H9 (cell line): ENCODE data around the gene MTFMT. TPM values are rescaled to one million over a fixed set of nuclear protein-coding genes. Genes with fewer than 3 reads are reported as not detected.

Experiments
- DNase-seq: peaks from one replicate; pipeline ENCODE4 v3.0.0-alpha.2; 2017
- H2AFZ ChIP-seq: one replicate; pipeline ENCODE4 v1.6.1; 2013; ENCODE audit warnings: mild to moderate bottlenecking, low read length, control low read depth, moderate library complexity
- H2AK5ac ChIP-seq: 2 replicates; pipeline ENCODE4 v1.6.1; 2013; ENCODE audit warnings: low read length, control low read depth, mixed read lengths; ENCODE audit not compliant: insufficient read length
- H2BK120ac ChIP-seq: one replicate; pipeline ENCODE4 v1.6.1; 2013; ENCODE audit warnings: low read depth, mild to moderate bottlenecking, low read length, control low read depth, inconsistent platforms; ENCODE audit not compliant: poor library complexity, severe bottlenecking
- H2BK12ac ChIP-seq: 2 replicates; pipeline ENCODE4 v1.6.1; 2013; ENCODE audit warnings: low read length, control low read depth, mixed read lengths, low read depth; ENCODE audit not compliant: insufficient read length
- H2BK15ac ChIP-seq: 2 replicates; pipeline ENCODE4 v1.6.1; 2013; ENCODE audit warnings: low read depth, low read length, control low read depth
- H2BK20ac ChIP-seq: one replicate; pipeline ENCODE4 v1.6.1; 2013; ENCODE audit warnings: low read depth, mild to moderate bottlenecking, low read length, control low read depth, inconsistent platforms; ENCODE audit not compliant: poor library complexity, severe bottlenecking
- H2BK5ac ChIP-seq: 2 replicates; pipeline ENCODE4 v1.6.1; 2013; ENCODE audit warnings: low read length, control low read depth, mixed read lengths; ENCODE audit not compliant: insufficient read length
- H3K14ac ChIP-seq: 2 replicates; pipeline ENCODE4 v1.6.1; 2013; ENCODE audit warnings: low read length, control low read depth; ENCODE audit not compliant: insufficient read depth
- H3K18ac ChIP-seq: 2 replicates; pipeline ENCODE4 v1.6.1; 2013; ENCODE audit warnings: low read depth, mild to moderate bottlenecking, mixed read lengths, low read length, control low read depth; ENCODE audit not compliant: insufficient read length
- H3K23ac ChIP-seq: 2 replicates; pipeline ENCODE4 v1.6.1; 2013; ENCODE audit warnings: low read length, control low read depth, mixed read lengths, low read depth; ENCODE audit not compliant: insufficient read length
- H3K23me2 ChIP-seq: 2 replicates; pipeline ENCODE4 v1.6.1; 2013; ENCODE audit warnings: low read depth, mild to moderate bottlenecking, mixed read lengths, low read length, control low read depth; ENCODE audit not compliant: insufficient read length, poor library complexity, severe bottlenecking
- H3K27ac ChIP-seq: 2 replicates; pipeline ENCODE4 v1.5.1; 2013; ENCODE audit warnings: low read length, control low read depth, mixed read lengths, low read depth; ENCODE audit not compliant: insufficient read length
- H3K27me3 ChIP-seq: 2 replicates; pipeline ENCODE4 v1.6.1; 2013; ENCODE audit warnings: low read length, control low read depth, inconsistent platforms; ENCODE audit not compliant: insufficient read depth
- H3K4ac ChIP-seq: 2 replicates; pipeline ENCODE4 v1.6.1; 2013; ENCODE audit warnings: low read depth, mild to moderate bottlenecking, control low read depth, inconsistent platforms, low read length, moderate library complexity
- H3K4me1 ChIP-seq: 2 replicates; pipeline ENCODE4 v1.6.1; 2013; ENCODE audit warnings: low read length, control low read depth, inconsistent platforms; ENCODE audit not compliant: insufficient read depth
- H3K4me2 ChIP-seq: 2 replicates; pipeline ENCODE4 v1.6.1; 2013; ENCODE audit warnings: low read length, control low read depth, mixed read lengths; ENCODE audit not compliant: insufficient read length, insufficient read depth
- H3K56ac ChIP-seq: 2 replicates; pipeline ENCODE4 v1.6.1; 2013; ENCODE audit warnings: low read depth, mild to moderate bottlenecking, mixed read lengths, low read length, control low read depth; ENCODE audit not compliant: insufficient read length
- H3K79me1 ChIP-seq: 2 replicates; pipeline ENCODE4 v1.6.1; 2013; ENCODE audit warnings: low read depth, mild to moderate bottlenecking, moderate library complexity, low read length, control low read depth, inconsistent platforms; ENCODE audit not compliant: insufficient read depth, poor library complexity, severe bottlenecking
- H3K79me2 ChIP-seq: 2 replicates; pipeline ENCODE4 v1.6.1; 2013; ENCODE audit warnings: low read length, control low read depth, inconsistent platforms; ENCODE audit not compliant: insufficient read depth
- H3K9ac ChIP-seq: 2 replicates; pipeline ENCODE4 v1.6.1; 2013; ENCODE audit warnings: low read length, control low read depth, mixed read lengths; ENCODE audit not compliant: insufficient read length; ENCODE audit errors: extremely low read depth
- H3K9me3 ChIP-seq: one replicate; pipeline ENCODE4 v1.6.1; 2013; ENCODE audit warnings: low read depth, low read length, inconsistent platforms; ENCODE audit not compliant: control insufficient read depth
- H3T11ph ChIP-seq: one replicate; pipeline ENCODE4 v1.6.1; 2013; ENCODE audit warnings: mild to moderate bottlenecking, low read length, control low read depth, inconsistent platforms
- H4K20me1 ChIP-seq: one replicate; pipeline ENCODE4 v1.6.1; 2013; ENCODE audit not compliant: control insufficient read depth, insufficient read length, insufficient read depth
- H4K5ac ChIP-seq: 2 replicates; pipeline ENCODE4 v1.6.1; 2013; ENCODE audit warnings: low read depth, mild to moderate bottlenecking, mixed read lengths, low read length, control low read depth; ENCODE audit not compliant: insufficient read length
- H4K8ac ChIP-seq: replicated peaks from 2 replicates; pipeline ENCODE4 v1.6.1; 2013; ENCODE audit warnings: low read length, control low read depth, mixed read lengths, low read depth; ENCODE audit not compliant: insufficient read length
- H4K91ac ChIP-seq: 2 replicates; pipeline ENCODE4 v1.6.1; 2013; ENCODE audit warnings: low read depth, mild to moderate bottlenecking, moderate library complexity, mixed read lengths, low read length, control low read depth; ENCODE audit not compliant: insufficient read length
- H3K27ac Mint-ChIP-seq, 3 experiments: 2 replicates in 2 of 3; 3 replicates in 1 of 3; pipeline ENCODE4 v1.8.0; 2020 to 2021; ENCODE audit warnings: mixed read lengths in 3 of 3, mild to moderate bottlenecking in 1 of 3, moderate library complexity in 1 of 3
- H3K27me3 Mint-ChIP-seq: 2 replicates; pipeline ENCODE4 v1.8.0; 2021; ENCODE audit warnings: low read depth, mild to moderate bottlenecking, moderate library complexity, mixed read lengths
- H3K36me3 Mint-ChIP-seq, 3 experiments: 2 replicates in 2 of 3; 3 replicates in 1 of 3; pipeline ENCODE4 v1.8.0; 2020 to 2021; ENCODE audit warnings: low read depth in 3 of 3, mixed read lengths in 3 of 3; ENCODE audit not compliant: insufficient read depth in 1 of 3
- H3K4me1 Mint-ChIP-seq, 2 experiments: 2 replicates each; pipeline ENCODE4 v1.8.0; 2020; ENCODE audit warnings: mixed read lengths in 2 of 2
- H3K4me3 Mint-ChIP-seq, 2 experiments: 2 replicates in 1 of 2; 3 replicates in 1 of 2; pipeline ENCODE4 v1.8.0; 2020 to 2021; ENCODE audit warnings: mild to moderate bottlenecking in 2 of 2, mixed read lengths in 2 of 2, moderate library complexity in 1 of 2
- H3K9me3 Mint-ChIP-seq, 2 experiments: 2 replicates in 1 of 2; 3 replicates in 1 of 2; pipeline ENCODE4 v1.8.0; 2020; ENCODE audit warnings: mild to moderate bottlenecking in 2 of 2, mixed read lengths in 2 of 2, moderate library complexity in 1 of 2
- WGBS: extraction: QIAGEN DNeasy Blood & Tissue Kit; methylation state at CpG from one replicate; pipeline ENCODE4 v1.1.7; 2013; ENCODE audit warnings: missing lambda C conversion rate, low lambda C conversion rate, mixed read lengths; ENCODE audit not compliant: insufficient read length; ENCODE audit errors: extremely low coverage; 5-methylcytosine and 5-hydroxymethylcytosine counted together
- total RNA-seq: library from RNA; stranded (reverse); gene quantifications from 2 replicates; pipeline ENCODE4 v1.2.1, GENCODE V29; 2021
- TF ChIP-seq, protein P1 (sequence below): fragments of 200-600 bp; sonication (generic); conservative IDR thresholded peaks from 3 replicates; pipeline ENCODE4 v1.8.0; 2021; ENCODE audit warnings: antibody characterized with exemption, mild to moderate bottlenecking

MTFMT gene
- total RNA-seq, 1 experiment from 2014 or later, result 16.0 TPM

DNA sequence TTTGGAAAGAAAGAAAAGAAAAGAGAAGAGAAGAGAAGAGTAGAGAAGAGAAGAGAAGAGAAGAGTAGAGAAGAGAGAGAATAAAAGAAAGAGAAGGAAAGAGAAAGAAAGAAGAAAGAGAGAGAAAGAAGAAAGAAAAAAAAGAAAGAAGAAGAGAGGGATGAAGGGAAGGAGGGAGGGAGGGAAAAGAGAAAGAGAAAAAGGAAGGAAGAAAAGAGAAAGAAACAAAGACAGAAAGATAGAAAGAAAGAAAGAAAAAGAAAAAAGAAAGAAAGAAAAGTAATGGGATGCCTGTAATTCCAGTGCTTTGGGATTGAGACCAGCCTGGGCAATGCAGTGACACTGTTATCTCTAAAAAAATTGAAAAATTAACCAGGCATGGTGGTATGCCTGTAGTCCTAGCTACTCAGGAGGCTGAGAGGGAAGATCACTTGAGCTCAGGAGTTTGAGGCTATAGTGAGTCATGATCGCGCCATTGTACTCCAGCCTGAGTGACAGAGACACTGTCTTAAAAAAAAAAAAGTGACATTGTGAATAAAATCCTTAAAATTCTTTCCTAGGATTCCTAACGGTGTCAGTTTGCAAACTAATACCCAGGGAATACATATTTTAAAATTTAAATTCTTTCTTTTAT, 36.7 kb upstream of the MTFMT start:
- Histone ChIP-seq H2BK12ac (no peak overlapping the region), H2BK5ac (no peak overlapping the region), H3K9me3 (no peaks in the 10 kb centered on the region), H3K14ac (no peak overlapping the region), H3T11ph (no peak overlapping the region), H3K9ac (no peak overlapping the region), H3K23ac (no peak overlapping the region), H3K4me1 (peaks cover 5% of the 10 kb centered on the region), H4K8ac (no peak overlapping the region), H2AFZ (no peak overlapping the region), H2BK20ac (no peak overlapping the region), H3K4me2 (peak overlapping the region; percentile 78), H3K79me1 (no peaks in the 10 kb centered on the region), H4K5ac (no peak overlapping the region), H4K91ac (no peak overlapping the region), H3K23me2 (peaks cover 7% of the 10 kb centered on the region), H2AK5ac (no peak overlapping the region), H3K18ac (no peak overlapping the region), H3K79me2 (no peaks in the 10 kb centered on the region), H2BK120ac (no peak overlapping the region), H3K56ac (no peak overlapping the region), H3K27me3 (no peaks in the 10 kb centered on the region), H3K27ac (no peak overlapping the region), H4K20me1 (no peaks in the 10 kb centered on the region), H2BK15ac (no peak overlapping the region), H3K4ac (no peak overlapping the region)
- Mint-ChIP-seq H3K4me3 (peak overlapping the region in 1 of 2 experiments; percentile 74; a peak in 1 of 5 replicates), H3K36me3 (peaks cover 0 to 3% (median 0%) of the 10 kb centered on the region in 3 experiments; a peak in 2 of 7 replicates), H3K27me3 (peaks cover 8% of the 10 kb centered on the region), H3K9me3 (no peaks in the 10 kb centered on the region), H3K27ac (no peak overlapping the region), H3K4me1 (peaks cover 28 to 29% of the 10 kb centered on the region in 2 experiments)
- no CpG with 5 or more reads among the region's 3 CpGs for WGBS
- DNase-seq, result no peak
- TF ChIP-seq, protein P1, sequence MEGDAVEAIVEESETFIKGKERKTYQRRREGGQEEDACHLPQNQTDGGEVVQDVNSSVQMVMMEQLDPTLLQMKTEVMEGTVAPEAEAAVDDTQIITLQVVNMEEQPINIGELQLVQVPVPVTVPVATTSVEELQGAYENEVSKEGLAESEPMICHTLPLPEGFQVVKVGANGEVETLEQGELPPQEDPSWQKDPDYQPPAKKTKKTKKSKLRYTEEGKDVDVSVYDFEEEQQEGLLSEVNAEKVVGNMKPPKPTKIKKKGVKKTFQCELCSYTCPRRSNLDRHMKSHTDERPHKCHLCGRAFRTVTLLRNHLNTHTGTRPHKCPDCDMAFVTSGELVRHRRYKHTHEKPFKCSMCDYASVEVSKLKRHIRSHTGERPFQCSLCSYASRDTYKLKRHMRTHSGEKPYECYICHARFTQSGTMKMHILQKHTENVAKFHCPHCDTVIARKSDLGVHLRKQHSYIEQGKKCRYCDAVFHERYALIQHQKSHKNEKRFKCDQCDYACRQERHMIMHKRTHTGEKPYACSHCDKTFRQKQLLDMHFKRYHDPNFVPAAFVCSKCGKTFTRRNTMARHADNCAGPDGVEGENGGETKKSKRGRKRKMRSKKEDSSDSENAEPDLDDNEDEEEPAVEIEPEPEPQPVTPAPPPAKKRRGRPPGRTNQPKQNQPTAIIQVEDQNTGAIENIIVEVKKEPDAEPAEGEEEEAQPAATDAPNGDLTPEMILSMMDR, result no peak
